ENCODE data around the gene MAN1C1. TPM values are rescaled to one million over a fixed set of nuclear protein-coding genes. Genes with fewer than 3 reads are reported as not detected.

MAN1C1 gene
- total RNA-seq, 2 experiments from 2014 or later, result 3.7 to 4.4 TPM

GRCh38 chr1:25765923-25766589 is 149.5 kb downstream of the MAN1C1 start:
- Mint-ChIP-seq H3K9me3 (no peaks in the 10 kb centered on the region), H3K27me3 (no peaks in the 10 kb centered on the region), H3K4me1 (ENCODE audit: low read depth) (peaks cover 43% of the 10 kb centered on the region), H3K27ac (peak overlapping the region; percentile 32), H3K36me3 (ENCODE audit: low read depth) (peaks cover 3% of the 10 kb centered on the region), H3K4me3 (no peak overlapping the region)
- CTCF ChIA-PET, result interaction anchor here (1.3 to 1.9 kb wide), 4 partner anchors 9 to 147 kb away, joined by 3 to 6 read pairs (median 6); no protein-coding TSS in a partner anchor
- intact Hi-C loops (cut with micrococcal nuclease), result no loop called here
- POLR2A ChIA-PET, result interaction anchor here (1.2 to 2.1 kb wide), 5 partner anchors 9 to 194 kb away, joined by 3 to 6 read pairs (median 4); no protein-coding TSS in a partner anchor
- ATAC-seq (no peak), DNase-seq (no peak)
- TF ChIP-seq CTCF (IDR thresholded peaks at IDR 0.05), result no peak

GRCh38 chr1:25766721-25767436 is 150.3 kb downstream of the MAN1C1 start:
- Mint-ChIP-seq H3K36me3 (ENCODE audit: low read depth) (peaks cover 4% of the 10 kb centered on the region), H3K9me3 (no peaks in the 10 kb centered on the region), H3K27me3 (no peaks in the 10 kb centered on the region), H3K4me3 (no peak overlapping the region), H3K4me1 (ENCODE audit: low read depth) (peaks cover 51% of the 10 kb centered on the region), H3K27ac (no peak overlapping the region)
- ATAC-seq (no peak), DNase-seq (no peak)
- TF ChIP-seq CTCF (IDR thresholded peaks at IDR 0.05), result no peak
- ChIA-PET CTCF (interaction anchor here (1.3 to 1.9 kb wide), 4 partner anchors 8 to 148 kb away, joined by 3 to 6 read pairs (median 6); no protein-coding TSS in a partner anchor), POLR2A (interaction anchor here (1.2 to 2.1 kb wide), 3 partner anchors 8 to 90 kb away, joined by 4 to 6 read pairs (median 6); no protein-coding TSS in a partner anchor)
- intact Hi-C loops (cut with micrococcal nuclease), result no loop called here

- intact Hi-C loops (cut with micrococcal nuclease), result no loop called here
- H3K36me3 Mint-ChIP-seq (ENCODE audit: low read depth), result peaks cover 8% of the 10 kb centered on the region
- no peak overlapping the region for H3K4me3 Mint-ChIP-seq
- POLR2A ChIA-PET, result interaction anchor here (1.9 kb wide), 1 partner anchor 91 kb away, joined by 6 read pairs; no protein-coding TSS in a partner anchor
- no peaks in the 10 kb centered on the region for H3K27me3 Mint-ChIP-seq
- no peak for ATAC-seq
- CTCF ChIA-PET, result no interaction called here
- TF ChIP-seq CTCF (IDR thresholded peaks at IDR 0.05), result no peak
- H3K9me3 Mint-ChIP-seq, result no peaks in the 10 kb centered on the region
- DNase-seq, result no peak
- peaks cover 55% of the 10 kb centered on the region for H3K4me1 Mint-ChIP-seq (ENCODE audit: low read depth)
- H3K27ac Mint-ChIP-seq, result no peak overlapping the region
These were observed 150.8 kb downstream of the MAN1C1 start for GRCh38 chr1:25767437-25767770.

- ATAC-seq (no peak), DNase-seq (no peak)
- Mint-ChIP-seq H3K36me3 (ENCODE audit: low read depth) (peaks cover 10% of the 10 kb centered on the region), H3K27me3 (no peaks in the 10 kb centered on the region), H3K9me3 (no peaks in the 10 kb centered on the region), H3K4me1 (ENCODE audit: low read depth) (peaks cover 71% of the 10 kb centered on the region), H3K4me3 (no peak overlapping the region), H3K27ac (no peak overlapping the region)
- CTCF ChIA-PET, result interaction anchor here (1.5 kb wide), 1 partner anchor 14 kb away, joined by 3 read pairs; no protein-coding TSS in a partner anchor
- intact Hi-C loops (cut with micrococcal nuclease), result no loop called here
- POLR2A ChIA-PET, result no interaction called here
- no peak for TF ChIP-seq CTCF (IDR thresholded peaks at IDR 0.05)
These were observed 152.4 kb downstream of the MAN1C1 start for GRCh38 chr1:25768999-25769398.
